Cardiac muscle cell (in vitro differentiated cells and primary cell): ENCODE measurements around the gene CAMK2B. TPM values are rescaled to one million over a fixed set of nuclear protein-coding genes. Genes with fewer than 3 reads are reported as not detected.

Experiments used
- DNase-seq, 2 donors: peaks; one replicate each; pipeline versions ENCODE4 v3.0.0 to v3.0.0-alpha.2; 2010 to 2017; ENCODE audit warnings: low read depth in 1 of 2, low spot score in 1 of 2
- H3K27ac ChIP-seq: fragments of 200-600 bp; sonication (generic); 2 replicates; pipeline ENCODE4 v1.5.1; 2016
- H3K27me3 ChIP-seq: fragments of 200-600 bp; sonication (generic); 2 replicates; pipeline ENCODE4 v1.6.0; 2016; ENCODE audit warnings: control low read depth
- H3K36me3 ChIP-seq: fragments of 200-600 bp; sonication (generic); 2 replicates; pipeline ENCODE4 v1.5.1; 2016; ENCODE audit warnings: control low read depth
- H3K4me1 ChIP-seq: fragments of 200-600 bp; sonication (generic); 2 replicates; pipeline ENCODE4 v1.8.1; 2017; ENCODE audit warnings: low read depth, mild to moderate bottlenecking, mixed run types
- H3K4me3 ChIP-seq: fragments of 200-600 bp; sonication (generic); 2 replicates; pipeline ENCODE4 v1.5.1; 2016; ENCODE audit warnings: mild to moderate bottlenecking
- H3K9me3 ChIP-seq: fragments of 200-600 bp; sonication (generic); 2 replicates; pipeline ENCODE4 v1.5.1; 2017; ENCODE audit warnings: low read depth, mild to moderate bottlenecking, control low read depth
- polyA plus RNA-seq: library from polyadenylated mRNA; unstranded; fragments of >200 nt; fragmentation: Nextera tagmentation; extraction: Ambion mirVana; gene quantifications from 2 replicates; pipeline ENCODE4 v1.2.1, GENCODE V29; 2016
- total RNA-seq: library from RNA; depleted of rRNA; stranded (reverse); fragments of >200 nt; gene quantifications from 2 replicates; pipeline ENCODE4 v1.2.3, GENCODE V29; 2016
- TF ChIP-seq, protein P1 (sequence below): IDR thresholded peaks from 2 replicates; pipeline ENCODE4 v1.5.1; 2012; ENCODE audit warnings: low read depth, mild to moderate bottlenecking, low read length

The CAMK2B gene
- total and polyA plus RNA-seq, 2 experiments from 2014 or later, result 7.7 to 17.7 TPM

DNA sequence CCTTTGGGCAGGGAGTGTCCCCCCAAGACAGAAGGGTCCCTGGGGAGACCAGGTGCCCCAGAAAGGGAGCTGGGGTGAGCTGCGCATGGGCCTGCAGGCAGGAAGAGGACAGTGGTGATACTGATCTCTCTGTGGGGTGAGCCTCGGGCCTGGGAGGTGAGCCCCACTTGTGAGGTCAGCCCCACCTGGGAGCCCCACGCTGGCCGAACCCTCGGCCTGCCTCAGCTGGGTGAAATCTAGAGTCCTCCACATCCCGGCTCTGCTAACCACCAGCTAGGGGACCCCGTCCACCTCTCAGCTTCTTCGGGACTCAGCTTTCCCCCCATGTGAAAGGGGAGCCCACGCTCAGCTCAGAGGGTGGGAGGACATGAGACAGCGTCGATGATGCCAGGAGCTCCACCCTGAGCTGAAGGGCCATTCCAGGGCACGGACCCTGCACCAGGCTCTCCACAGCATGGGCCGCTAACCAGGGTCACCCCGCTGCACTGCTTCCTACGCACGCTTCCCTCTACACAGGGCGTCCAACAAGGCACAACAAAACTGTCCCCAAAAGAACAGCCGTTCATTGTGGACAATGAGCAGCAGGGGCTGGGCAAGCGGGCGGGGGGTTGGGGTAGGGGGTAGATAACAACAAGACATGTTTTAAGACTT, 48.7 kb downstream of the CAMK2B start:
- TF ChIP-seq, protein P1, sequence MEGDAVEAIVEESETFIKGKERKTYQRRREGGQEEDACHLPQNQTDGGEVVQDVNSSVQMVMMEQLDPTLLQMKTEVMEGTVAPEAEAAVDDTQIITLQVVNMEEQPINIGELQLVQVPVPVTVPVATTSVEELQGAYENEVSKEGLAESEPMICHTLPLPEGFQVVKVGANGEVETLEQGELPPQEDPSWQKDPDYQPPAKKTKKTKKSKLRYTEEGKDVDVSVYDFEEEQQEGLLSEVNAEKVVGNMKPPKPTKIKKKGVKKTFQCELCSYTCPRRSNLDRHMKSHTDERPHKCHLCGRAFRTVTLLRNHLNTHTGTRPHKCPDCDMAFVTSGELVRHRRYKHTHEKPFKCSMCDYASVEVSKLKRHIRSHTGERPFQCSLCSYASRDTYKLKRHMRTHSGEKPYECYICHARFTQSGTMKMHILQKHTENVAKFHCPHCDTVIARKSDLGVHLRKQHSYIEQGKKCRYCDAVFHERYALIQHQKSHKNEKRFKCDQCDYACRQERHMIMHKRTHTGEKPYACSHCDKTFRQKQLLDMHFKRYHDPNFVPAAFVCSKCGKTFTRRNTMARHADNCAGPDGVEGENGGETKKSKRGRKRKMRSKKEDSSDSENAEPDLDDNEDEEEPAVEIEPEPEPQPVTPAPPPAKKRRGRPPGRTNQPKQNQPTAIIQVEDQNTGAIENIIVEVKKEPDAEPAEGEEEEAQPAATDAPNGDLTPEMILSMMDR, result no peak
- Histone ChIP-seq H3K36me3 (no peaks in the 10 kb centered on the region), H3K27ac (no peak overlapping the region), H3K9me3 (no peaks in the 10 kb centered on the region), H3K4me3 (peak overlapping the region; percentile 11), H3K27me3 (no peaks in the 10 kb centered on the region), H3K4me1 (peaks cover 13% of the 10 kb centered on the region)
- DNase-seq, result no peak

DNA sequence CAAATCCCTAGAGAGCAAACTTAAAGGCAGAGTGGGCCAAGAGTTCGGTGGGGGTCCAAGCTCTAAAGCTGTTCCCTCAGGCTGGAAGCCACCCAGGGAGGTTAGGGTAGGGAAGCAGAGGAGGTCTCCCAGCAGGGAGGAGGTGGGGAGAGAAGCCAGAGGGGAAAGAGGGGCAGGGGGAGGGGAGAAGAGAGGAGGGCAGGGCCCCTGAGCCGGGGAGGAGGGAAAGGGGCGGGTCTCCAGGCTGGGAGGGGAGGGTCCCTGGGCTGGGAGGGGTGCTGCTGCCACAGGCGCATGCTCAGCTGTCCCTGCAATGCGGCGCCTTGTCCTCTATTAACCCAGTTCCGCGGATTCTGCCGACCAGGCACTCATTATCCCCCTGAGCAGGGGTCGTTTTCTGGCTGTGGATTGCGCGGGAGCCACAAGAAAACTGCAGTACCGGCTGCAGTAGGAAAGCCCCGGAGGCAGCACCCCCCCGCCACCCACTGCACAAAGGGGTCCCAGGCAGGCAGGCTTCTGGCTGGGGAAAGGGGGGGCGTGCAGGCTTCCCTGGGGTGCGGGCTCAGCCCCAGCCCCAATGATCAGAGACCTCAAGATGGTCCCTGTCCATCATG, 49.3 kb downstream of the CAMK2B start:
- Histone ChIP-seq H3K27me3 (no peaks in the 10 kb centered on the region), H3K4me1 (peaks cover 13% of the 10 kb centered on the region), H3K36me3 (no peaks in the 10 kb centered on the region), H3K9me3 (no peaks in the 10 kb centered on the region), H3K27ac (no peak overlapping the region), H3K4me3 (peak overlapping the region; percentile 11)
- DNase-seq, result peak; percentile 56 to 82
- TF ChIP-seq, protein P1, result no peak

DNA sequence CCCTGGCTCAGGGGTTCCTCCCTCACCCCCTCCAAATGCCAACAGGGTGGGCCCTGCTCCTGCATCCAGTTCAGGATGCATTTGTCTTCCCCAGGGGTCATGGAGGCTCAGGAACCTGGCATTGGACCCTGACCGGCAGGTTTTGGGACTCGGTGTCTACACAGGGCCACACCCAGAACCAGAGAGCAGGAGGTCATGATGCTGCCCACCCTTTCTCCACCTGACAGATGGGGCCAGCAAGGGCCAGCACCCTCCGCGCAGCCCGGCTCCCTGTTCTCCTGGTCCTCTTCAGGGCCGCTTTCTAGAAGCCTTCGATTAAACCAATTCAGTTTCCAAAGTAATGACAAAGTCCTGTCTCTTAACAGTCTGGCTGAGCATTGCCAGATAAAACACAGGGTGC, 50.2 kb downstream of the CAMK2B start:
- H3K4me3 ChIP-seq, result no peak overlapping the region
- TF ChIP-seq, protein P1, result no peak

DNA sequence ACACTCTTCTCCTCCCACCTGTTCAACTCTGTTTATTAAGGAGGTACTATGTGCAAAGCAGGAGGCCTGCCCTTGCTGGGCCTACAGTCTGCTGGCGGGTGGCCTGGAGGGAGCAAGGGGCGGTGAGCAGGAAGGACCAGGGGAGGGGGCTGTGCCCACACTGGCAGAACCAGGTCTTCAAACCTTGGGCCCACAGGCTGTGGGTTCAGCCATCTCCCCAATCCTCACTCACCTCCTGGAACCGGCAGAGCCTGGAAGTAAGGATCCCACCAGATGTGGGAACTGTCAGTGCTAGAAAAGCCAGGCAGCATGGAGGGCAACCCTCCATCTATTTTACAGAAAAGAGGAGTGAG, 50.8 kb downstream of the CAMK2B start:
- TF ChIP-seq, protein P1, result no peak
- Histone ChIP-seq H3K27me3 (no peaks in the 10 kb centered on the region), H3K36me3 (no peaks in the 10 kb centered on the region)

More for the DNA sequence above, 50.2 kb downstream of the CAMK2B start:
- Histone ChIP-seq H3K27me3 (no peaks in the 10 kb centered on the region), H3K4me1 (peaks cover 11% of the 10 kb centered on the region), H3K9me3 (no peaks in the 10 kb centered on the region), H3K36me3 (no peaks in the 10 kb centered on the region), H3K27ac (no peak overlapping the region)
- no peak for DNase-seq

DNA sequence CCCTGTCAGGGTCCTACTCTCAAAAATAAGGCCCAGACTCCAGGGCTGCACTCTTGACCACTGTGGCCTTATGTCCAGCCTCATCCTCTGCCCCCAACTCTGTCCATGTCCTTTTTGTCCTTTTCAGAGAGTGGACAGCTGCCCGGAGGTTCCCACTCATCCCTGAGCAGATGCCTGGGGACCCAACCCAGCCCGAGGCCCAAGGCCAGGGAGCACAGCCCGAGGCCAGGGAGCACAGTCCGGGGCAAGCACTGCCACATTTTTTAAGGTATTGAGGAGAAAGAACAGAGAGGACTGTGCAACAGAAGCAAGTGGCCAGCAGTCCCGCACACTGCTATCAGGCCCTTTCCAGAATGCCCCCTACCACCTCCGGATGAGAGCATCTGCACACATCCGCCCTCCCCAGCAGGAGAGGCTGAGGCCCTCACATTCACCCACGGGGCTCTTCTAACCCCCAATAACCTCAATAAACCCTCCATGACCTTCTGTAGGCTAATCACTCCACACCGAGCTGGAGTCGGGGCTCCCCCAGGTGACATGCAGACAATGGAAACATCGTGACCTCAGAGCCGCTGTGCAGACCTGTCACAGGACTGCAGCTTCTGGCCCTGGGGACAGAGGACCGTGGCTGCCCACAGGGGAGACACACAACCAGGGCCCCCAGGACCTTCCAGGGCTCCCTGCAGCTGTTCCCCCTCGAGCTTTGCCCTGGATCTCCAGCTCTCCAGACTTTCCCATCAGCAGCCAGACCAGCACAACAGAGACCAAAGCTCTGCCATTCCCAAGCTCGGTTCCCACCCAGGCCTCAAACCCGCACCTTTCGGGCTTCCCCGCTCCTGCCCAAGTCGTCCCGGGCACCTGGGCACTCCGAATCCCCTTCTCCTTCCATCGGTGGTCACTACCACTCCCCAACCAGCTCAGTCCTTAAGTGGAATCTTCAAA, 51.4 kb downstream of the CAMK2B start:
- TF ChIP-seq, protein P1, result no peak
- DNase-seq, result no peak
- Histone ChIP-seq H3K27me3 (no peaks in the 10 kb centered on the region), H3K9me3 (no peaks in the 10 kb centered on the region), H3K4me3 (no peak overlapping the region), H3K27ac (no peak overlapping the region), H3K4me1 (peaks cover 9% of the 10 kb centered on the region), H3K36me3 (no peaks in the 10 kb centered on the region)

More for the DNA sequence above, 50.8 kb downstream of the CAMK2B start:
- H3K4me1 ChIP-seq, result peaks cover 9% of the 10 kb centered on the region
- no peaks in the 10 kb centered on the region for H3K9me3 ChIP-seq
- DNase-seq, result no peak
- no peak overlapping the region for H3K4me3 ChIP-seq
- H3K27ac ChIP-seq, result no peak overlapping the region
